IPS-18c (cell line): ENCODE measurements around the gene OST4.
"Not testable (repeated sequence)": the region's sequence is repeated elsewhere in the genome, so short reads cannot be mapped to it uniquely, and the experiment has no call there.

Experiments
- H3K4me3 ChIP-seq: 2 replicates; pipeline ENCODE4 v1.7.0; 2013; ENCODE audit warnings: low read depth, mild to moderate bottlenecking, low read length, moderate library complexity; ENCODE audit not compliant: insufficient read depth
- H3K9me3 ChIP-seq: one replicate; pipeline ENCODE4 v1.6.1; 2013; ENCODE audit warnings: mild to moderate bottlenecking, low read length, moderate library complexity; ENCODE audit not compliant: control insufficient read depth, insufficient read depth

OST4 gene

DNA sequence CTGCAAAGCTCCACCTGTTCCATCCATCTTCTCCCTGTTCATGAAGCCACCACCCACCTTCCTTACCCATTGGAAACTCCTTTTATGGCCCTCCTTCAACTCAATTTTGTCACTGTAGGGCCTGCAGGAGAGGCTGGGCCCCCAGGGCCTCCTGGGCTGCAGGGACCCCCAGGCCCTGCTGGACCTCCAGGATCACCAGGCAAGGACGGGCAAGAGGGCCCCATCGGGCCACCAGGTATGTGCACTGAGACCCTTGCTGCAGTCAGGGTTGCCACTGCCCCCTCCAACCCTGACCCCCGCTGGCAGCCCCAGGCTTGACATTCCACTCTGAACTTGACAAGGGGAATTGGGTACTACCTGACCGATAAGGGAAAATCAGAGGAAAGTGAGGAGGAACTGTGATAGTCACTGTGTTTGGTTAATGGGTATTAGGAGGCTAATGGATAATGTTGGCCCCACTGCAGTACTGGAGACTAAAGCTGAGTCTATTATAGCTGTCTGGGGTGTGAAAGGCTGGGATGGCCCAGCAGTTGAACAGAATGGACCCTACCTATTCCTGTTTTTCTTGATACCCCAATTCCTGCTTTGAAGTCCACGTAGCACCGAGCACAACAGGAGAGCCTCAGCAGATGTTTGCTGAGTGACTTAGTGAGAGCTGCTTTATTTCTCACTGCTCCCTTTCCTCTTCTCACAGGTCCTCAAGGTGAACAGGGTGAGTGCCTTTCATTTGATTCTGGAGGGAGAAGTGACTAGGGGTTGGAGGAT is 13.0 kb upstream of the OST4 start:
- H3K4me3 ChIP-seq = no peak overlapping the region

DNA sequence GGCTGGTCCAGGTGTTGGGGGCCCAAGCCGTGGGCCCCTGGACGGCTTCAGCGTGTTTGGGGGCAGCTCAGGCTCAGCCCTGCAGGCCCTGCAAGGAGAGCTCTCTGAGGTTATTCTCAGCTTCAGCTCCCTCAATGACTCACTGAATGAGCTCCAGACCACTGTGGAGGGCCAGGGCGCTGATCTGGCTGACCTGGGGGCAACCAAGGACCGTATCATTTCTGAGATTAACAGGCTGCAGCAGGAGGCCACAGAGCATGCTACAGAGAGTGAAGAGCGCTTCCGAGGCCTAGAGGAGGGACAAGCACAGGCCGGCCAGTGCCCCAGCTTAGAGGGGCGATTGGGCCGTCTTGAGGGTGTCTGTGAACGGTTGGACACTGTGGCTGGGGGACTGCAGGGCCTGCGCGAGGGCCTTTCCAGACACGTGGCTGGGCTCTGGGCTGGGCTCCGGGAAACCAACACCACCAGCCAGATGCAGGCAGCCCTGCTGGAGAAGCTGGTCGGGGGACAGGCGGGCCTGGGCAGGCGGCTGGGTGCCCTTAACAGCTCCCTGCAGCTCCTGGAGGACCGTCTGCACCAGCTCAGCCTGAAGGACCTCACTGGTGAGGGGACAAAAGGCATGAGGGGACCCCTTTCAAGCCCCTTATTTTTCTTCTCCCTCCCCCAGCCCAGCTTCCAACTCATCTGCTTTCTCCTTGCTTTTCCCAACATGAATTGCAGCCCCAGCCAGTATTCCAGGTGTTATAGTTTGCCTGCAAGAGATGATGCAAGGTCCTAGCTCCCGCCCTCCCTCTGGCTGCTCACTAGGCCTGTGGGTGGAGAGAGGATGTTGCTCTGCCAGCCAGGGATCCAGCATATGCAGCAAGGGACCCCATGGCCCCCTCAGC is 12.2 kb upstream of the OST4 start:
- Histone ChIP-seq H3K9me3 (no peaks in the 10 kb centered on the region), H3K4me3 (no peak overlapping the region)

More for the DNA sequence above, 13.0 kb upstream of the OST4 start:
- no peaks in the 10 kb centered on the region for H3K9me3 ChIP-seq

DNA sequence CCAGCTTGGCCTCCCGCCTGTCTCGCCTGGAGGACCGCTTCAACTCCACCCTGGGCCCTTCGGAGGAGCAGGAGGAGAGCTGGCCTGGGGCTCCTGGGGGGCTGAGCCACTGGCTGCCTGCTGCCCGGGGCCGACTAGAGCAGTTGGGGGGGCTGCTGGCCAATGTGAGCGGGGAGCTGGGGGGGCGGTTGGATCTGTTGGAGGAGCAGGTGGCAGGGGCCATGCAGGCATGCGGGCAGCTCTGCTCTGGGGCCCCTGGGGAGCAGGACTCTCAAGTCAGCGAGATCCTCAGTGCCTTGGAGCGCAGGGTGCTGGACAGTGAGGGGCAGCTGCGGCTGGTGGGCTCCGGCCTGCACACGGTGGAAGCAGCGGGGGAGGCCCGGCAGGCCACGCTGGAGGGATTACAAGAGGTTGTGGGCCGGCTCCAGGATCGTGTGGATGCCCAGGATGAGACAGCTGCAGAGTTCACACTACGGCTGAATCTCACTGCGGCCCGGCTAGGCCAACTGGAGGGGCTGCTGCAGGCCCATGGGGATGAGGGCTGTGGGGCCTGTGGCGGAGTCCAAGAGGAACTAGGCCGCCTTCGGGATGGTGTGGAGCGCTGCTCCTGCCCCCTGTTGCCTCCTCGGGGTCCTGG is 11.4 kb upstream of the OST4 start:
- no peak overlapping the region for H3K4me3 ChIP-seq
- no peaks in the 10 kb centered on the region for H3K9me3 ChIP-seq

DNA sequence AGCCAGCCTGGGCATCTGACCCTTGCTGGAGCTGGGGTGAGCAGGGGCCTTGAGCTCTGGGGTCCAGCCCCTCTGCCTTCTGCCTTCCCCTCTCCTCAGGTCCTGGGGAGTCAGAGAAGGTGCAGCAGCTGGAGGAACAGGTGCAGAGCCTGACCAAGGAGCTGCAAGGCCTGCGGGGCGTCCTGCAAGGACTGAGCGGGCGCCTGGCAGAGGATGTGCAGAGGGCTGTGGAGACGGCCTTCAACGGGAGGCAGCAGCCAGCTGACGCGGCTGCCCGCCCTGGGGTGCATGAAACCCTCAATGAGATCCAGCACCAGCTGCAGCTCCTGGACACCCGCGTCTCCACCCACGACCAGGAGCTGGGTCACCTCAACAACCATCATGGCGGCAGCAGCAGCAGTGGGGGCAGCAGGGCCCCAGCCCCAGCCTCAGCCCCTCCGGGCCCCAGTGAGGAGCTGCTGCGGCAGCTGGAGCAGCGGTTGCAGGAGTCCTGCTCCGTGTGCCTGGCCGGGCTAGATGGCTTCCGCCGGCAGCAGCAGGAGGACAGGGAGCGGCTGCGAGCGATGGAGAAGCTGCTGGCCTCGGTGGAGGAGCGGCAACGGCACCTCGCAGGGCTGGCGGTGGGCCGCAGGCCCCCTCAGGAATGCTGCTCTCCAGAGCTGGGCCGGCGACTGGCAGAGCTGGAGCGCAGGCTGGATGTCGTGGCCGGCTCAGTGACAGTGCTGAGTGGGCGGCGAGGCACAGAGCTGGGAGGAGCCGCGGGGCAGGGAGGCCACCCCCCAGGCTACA is 10.7 kb upstream of the OST4 start:
- Histone ChIP-seq H3K4me3 (no peak overlapping the region), H3K9me3 (no peaks in the 10 kb centered on the region)

DNA sequence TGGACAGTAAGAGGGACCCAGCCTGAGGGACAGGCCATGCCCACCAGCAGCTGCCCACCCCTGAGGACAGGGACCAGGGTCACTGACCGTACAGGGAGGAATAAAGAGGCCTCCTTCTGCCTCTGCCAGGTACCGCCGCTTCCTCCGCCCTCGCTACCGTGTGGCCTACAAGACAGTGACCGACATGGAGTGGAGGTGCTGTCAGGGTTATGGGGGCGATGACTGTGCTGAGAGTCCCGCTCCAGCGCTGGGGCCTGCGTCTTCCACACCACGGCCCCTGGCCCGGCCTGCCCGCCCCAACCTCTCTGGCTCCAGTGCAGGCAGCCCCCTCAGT is 9.1 kb upstream of the OST4 start:
- no peak overlapping the region for H3K4me3 ChIP-seq
- H3K9me3 ChIP-seq = no peaks in the 10 kb centered on the region

DNA sequence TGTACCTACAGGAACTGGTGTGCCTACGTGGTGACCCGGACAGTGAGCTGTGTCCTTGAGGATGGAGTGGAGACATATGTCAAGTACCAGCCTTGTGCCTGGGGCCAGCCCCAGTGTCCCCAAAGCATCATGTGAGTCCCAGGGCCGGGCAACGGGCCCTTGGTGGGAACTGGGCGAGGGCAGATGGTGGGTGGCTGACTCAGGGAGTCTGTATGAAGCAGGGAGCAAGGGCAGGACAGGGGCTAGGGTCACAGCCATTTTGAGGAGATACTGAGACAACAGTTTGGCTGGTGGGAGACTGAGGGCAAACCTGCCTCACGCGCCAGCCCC is 8.7 kb upstream of the OST4 start:
- H3K4me3 ChIP-seq = no peak overlapping the region
- no peaks in the 10 kb centered on the region for H3K9me3 ChIP-seq

DNA sequence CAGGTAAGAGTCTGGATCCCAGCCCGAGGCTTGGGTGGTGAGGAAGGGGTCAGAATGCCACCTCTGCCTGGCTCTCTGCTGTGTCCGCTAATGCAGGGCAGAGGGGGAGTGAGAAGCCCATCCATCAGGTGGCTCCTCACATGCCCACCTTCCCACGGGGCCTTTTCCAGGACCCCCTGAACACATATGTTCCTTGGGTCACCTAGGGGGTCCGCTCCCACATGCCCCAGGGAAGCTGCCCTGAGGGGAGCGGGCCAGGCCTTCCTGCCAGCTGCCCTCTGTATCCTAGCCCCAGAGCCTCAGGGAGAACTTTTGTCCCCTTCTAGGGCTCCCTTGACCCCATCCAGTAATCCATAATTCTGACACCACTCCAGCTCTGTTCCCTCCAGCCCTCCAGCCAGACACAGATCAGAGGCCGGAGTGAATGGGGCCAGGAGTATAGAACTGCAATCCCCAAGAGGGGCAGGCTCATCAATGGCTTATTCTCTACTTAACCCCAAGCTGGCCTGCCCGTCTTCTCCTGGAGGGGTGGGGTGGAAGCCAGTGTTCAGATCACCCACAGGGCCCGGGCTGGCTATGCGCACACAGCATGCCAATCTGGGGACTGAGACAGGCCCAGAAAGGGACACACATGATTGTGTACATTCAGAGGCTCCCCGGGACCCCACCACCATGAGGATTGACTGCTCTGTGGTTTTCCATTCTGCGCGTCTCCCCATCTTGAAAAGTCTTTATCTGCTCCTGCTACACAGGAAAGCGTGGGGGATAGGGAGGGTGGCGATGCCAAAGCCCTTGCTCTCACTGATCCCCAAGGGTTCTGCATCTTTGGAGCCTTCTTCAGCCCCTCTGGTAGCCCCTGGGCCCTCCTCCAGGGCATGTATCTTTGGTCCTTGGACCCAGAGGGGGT is 8.0 kb upstream of the OST4 start:
- H3K4me3 ChIP-seq = no peak overlapping the region
- no peaks in the 10 kb centered on the region for H3K9me3 ChIP-seq

DNA sequence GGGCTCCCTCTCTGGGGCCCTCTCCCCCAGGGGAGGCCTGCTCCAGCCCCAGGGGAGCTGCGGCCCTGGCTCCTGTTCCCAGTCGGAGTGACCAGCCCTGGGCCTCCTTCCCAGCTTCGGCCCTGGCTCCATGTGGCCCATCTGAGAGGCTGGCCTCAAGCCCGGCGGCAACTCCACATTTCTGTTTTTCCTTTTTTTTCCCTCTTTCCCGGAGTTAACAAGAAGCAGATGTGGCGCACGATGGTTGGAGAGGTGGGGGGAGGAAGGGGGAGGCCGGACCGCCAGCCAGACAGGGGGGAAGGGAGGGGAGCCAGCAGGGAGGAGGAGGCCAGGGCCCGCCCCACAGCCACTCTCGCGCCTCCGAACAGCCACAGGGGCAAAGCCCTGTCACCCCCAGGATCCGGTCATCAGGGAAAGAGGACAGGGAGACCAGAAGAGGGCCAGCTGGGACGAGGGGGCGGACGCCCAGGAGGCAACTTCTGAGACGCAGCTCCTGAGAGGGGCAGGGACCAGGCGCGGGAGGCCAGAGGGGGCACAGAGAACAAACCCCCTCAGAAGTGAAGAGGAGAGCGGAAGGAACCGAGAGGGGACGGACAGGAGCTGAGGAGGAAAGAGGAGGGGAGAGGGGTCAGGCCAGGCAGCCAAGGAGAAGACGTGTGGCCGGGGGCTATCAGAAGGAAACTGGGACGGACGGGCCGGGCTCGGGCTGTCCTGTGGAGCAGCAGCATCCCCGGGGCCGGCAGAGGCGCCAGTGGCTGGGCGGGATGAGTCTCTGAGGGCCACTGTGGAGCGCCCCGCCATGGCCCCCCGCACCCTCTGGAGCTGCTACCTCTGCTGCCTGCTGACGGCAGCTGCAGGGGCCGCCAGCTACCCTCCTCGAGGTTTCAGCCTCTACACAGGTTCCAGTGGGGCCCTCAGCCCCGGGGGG is 7.1 kb upstream of the OST4 start, which contains the start of gene EMILIN1:
TSS of gene EMILIN1 (plus strand) at position 349 of the 928 bp plus-strand sequence. CDS start at position 800, 451 bp downstream.
- Histone ChIP-seq H3K4me3 (no peak within 1 kb of the TSS), H3K9me3 (no peaks in the 10 kb centered on the region)

DNA sequence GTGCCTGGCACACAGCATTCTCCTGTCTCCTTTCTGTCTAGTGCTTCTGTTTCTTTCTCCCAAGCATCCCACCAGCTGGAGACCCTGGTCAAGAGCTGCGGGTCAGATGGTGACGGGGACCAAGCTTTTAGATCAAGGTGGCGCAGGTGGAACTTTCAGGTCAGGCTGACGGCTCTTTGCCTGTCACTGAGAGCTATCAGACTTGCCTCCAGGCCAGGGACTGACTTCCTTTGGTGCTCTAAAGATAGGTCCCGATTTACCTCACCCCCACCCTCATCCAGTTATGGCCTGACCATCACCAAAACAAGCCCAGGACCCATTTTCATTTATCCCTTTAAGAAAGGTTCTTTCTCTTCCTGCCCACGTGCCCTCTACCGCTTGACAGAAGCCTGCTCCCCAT is 5.8 kb upstream of the OST4 start:
- Histone ChIP-seq H3K4me3 (no peak overlapping the region), H3K9me3 (no peaks in the 10 kb centered on the region)

DNA sequence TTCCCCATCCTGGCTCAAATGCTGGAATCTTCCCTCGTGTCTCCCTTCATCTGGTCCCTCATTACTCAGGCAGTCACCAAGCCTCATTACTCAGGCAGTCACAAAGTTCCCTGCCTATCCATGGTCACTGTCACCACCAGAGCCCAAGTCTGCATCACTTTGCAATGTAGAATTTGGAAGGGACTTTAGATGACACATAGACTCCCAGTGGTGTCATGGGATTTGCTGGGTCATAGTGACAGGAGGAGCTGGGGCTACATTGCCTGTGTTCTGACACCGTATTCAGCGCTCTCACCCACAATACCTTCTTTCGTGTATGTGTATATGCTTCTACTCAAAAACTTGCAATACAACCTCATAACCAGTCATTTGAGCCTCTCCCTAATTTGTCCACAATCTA is 4.9 kb upstream of the OST4 start:
- H3K4me3 ChIP-seq = no peak overlapping the region
- H3K9me3 ChIP-seq = no peaks in the 10 kb centered on the region

DNA sequence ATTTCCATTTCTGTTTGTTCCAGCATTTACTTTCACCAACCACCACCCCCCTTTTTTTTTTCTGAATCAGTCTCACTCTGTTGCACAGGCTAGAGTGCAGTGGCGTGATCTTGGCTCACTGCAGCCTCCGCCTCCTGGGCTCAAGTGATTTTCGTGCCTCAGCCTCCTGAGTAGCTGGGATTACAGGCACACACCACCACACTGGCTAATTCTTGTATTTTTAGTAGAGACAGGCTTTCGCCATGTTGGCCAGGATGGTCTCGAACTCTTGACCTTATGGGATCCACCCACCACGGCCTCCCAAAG is 4.1 kb upstream of the OST4 start:
- H3K4me3 ChIP-seq = not testable (repeated sequence)

DNA sequence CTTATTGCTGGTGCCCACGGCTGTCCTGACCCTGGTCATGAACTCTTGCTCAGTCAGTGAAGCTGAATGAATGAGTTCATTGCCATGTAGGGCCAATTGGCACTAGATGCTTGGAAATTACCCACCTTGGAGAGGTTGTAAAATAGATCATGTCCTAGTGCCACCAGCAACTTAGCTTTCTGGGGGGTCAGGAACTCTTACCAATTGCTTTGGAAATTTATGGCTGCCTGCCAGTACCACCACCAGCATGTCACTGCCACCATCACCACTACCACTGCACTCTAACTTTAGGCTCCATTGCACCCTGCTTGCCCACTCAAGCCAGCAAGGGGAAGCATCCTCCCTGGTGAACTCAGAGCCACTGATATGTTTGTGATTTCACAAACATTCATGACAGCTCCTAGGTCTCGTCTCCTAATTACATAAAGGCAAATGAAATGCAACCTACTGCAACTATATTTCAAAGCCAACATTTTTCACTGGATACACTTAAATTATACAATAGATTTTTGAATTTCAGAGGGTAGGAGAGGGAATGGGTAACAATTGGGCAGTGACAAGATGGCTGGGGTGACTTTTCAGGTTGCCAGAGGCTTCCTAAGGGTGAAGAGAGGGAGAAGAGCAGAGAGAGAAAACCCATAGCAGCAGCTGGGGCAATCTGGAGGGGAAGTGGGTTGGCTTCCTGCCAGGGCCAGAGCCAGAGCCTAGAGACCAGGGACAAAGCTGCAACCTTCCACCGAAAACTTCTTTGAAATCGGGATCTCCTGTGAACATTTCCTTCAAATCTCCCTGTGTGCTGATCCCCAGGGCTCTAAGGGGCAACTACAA is 3.5 kb upstream of the OST4 start:
- no peak overlapping the region for H3K4me3 ChIP-seq
- no peaks in the 10 kb centered on the region for H3K9me3 ChIP-seq

More for the DNA sequence above, 4.1 kb upstream of the OST4 start:
- not testable (repeated sequence) for H3K9me3 ChIP-seq

DNA sequence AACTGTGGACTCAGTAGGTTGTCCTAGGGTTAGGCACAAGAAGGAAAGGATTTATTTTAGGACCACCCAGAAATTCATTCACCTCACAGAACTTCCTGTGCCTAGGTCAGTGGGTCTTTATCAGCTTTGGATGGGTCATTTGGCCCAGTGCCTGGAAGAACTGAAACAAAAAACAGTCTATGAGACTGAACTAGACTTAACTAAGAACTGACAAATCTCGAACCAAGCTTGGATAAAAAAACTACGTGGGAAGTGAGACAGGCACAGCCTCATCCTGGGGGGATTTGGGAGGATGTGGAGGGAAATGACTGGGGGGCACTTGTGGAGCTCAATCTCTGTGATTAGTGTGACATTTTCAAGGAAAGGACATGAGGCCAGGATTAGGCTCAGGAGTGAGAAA is 2.3 kb upstream of the OST4 start:
- Histone ChIP-seq H3K4me3 (no peak overlapping the region), H3K9me3 (no peaks in the 10 kb centered on the region)

DNA sequence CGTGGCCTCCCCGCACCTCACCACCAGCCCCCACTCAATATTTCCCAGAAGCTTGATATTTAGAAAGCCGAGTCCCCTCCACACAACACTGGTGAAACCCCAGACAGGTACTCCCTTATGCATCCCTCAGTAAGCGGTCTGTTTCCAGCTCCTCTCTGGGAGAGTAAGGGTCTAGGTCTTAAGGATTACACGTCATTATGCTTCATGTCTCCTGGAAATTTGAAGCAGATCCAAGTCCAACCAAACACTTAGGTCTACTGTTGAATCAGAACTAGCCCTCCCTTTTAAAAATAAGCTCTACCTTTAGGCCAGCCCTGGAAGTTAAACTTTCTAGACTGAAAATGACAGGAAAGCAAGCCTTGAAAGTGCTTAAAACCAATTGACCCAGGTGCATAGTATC is 1.5 kb upstream of the OST4 start:
- Histone ChIP-seq H3K4me3 (peak overlapping the region; percentile 84; the same call in 1 of the 2 replicates), H3K9me3 (no peaks in the 10 kb centered on the region)
